CD4-positive, alpha-beta T cell treated with Interleukin-6 at 100 ng/mL for 8 hours (primary cell): ENCODE data around the gene ZFX.

ENCODE experiments used
- DNase-seq: peaks from one replicate; pipeline ENCODE4 v3.0.0-alpha.2; 2020; ENCODE audit warnings: mixed read lengths, low spot score

Gene ZFX

GRCh38 chrX:24241822-24242648, 92.5 kb downstream of the ZFX start:
- DNase-seq: peak; percentile 21

DNA sequence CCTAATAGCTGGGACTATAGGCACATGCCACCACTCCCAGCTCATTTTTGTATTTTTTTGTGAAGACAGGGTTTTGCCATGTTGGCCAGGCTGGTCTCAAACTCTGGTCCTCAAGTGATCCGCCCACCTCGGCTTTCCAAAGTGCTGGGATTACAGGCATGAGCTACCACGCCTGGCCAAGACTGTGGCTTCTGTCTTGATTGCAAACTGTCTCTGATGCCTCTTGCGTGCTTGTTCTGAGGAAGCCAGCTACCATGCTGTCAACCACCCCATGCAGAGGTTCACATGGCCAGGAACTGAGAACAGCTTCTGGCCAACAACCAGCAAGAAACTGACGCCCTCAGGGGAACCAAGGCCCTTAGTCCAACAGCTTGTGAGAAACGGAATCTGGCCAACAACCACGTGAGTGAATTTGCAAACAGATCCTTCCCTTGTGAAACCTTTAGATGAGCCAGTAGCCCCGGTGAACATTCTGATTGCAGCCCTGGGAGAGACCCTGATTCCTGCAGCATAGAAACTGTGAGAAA, 93.2 kb downstream of the ZFX start:
- DNase-seq: no peak

- DNase-seq: no peak
Measured at GRCh38 chrX:24243188-24243587, 93.7 kb downstream of the ZFX start.

GRCh38 chrX:24243692-24244091, 94.2 kb downstream of the ZFX start:
- no peak for DNase-seq

DNA sequence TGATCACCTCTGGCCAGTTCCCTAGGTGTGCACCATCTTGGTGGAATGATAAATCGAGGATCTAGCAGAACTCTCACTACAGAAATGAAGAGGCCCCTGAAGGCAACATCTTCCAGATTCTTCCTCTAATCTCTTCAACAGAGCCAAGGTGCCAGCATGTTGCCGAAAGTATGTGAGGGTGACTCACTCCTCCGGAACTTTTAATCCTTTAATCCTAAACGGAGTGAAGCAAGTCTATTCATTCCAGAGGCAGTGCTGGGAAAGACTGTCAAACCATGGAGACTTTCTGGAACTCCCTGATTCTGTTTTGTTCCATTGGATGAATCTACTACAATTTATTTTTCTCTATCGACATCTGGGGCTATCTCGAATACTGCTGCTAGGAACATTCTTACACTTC, 95.7 kb downstream of the ZFX start:
- no peak for DNase-seq

DNA sequence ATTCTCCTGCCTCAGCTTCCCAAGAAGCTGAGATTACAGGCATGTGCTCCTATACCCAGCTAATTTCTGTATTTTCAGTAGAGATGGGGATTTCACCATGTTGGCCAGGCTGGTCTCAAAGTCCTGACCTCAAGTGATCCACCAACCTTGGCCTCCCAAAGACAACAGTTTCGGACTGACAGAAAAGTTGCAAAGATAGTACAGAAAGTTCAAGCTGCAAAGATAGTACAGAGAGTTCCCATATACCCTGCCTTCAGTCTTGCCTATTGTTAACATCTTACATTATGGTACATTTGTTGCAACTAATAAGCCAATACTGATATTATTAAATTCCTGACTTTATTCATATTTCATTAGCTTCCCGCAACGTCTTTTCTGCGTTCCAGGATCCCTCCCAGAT, 98.5 kb downstream of the ZFX start:
- DNase-seq: no peak

DNA sequence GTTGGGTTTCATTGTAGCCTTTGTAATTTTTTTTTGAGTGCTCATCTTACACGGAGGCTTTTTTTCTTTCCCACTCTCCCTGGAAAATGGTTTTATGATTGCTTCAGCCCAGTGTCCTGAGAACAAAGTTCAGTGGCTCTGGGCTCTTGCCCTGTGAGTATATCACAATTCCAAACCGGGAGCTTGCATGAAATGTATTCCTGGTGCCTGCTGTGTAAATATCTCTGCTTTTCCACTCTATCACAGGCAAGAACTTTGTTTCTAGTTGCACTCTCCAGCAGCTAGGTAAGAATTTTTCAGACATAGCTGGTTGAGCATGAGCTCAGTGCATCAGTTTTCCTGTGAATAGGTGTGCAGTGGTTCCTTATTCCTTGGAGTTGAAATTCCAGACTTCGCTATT, 103.5 kb downstream of the ZFX start:
- no peak for DNase-seq

- DNase-seq: no peak
Measured at GRCh38 chrX:24253469-24253868, 103.9 kb downstream of the ZFX start.

DNA sequence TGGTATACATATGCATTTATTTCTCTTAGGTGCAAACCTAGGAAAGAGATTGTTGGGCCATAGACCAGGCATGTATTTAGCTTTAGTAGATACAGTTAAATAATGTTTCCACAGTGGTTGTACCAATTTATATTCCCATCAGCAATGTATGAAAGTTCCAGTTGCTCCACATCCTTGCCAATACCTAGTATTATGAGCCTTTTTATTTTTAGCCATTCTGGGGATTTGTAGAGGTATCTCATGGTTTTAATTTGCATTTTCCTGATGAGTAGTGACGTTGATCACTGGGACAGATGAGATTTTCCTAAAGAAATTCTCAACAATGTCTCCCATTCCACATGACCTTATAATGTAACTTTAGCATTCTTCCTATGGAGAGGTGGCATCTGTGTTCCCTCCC, 107.5 kb downstream of the ZFX start:
- no peak for DNase-seq

DNA sequence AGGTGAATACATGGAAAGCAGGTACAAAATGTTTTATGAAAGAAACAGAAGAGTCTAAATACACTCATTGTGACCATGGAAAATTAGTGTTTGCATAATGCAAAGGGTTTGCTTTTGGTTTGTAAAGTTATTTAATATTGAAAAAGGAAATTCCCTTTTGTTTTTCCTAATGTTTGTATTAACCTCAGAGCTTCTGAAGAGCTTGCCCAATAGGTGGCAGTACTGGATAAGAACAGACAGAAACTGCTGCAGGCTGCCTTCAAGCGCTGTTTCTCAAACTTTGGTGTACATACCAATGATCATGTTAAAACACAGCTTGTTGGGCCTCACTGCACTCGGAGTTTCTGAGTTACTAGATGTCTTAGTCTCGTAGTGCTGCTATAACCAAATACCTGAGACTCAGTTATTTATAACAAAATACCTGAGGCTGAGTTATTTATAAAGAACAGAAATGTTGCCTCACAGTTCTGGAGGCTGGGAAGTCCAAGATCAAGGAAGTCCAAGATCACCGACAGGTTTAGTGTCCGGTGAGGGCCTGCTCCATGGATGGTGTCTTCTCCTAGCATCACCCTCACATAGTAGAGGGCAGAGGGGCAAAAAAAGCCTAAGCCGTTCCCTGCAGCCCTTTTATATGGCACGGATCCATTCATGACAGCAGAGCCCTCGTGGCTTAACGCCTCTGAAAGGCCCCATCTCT, 110.2 kb downstream of the ZFX start:
- peak; percentile 23 for DNase-seq

DNA sequence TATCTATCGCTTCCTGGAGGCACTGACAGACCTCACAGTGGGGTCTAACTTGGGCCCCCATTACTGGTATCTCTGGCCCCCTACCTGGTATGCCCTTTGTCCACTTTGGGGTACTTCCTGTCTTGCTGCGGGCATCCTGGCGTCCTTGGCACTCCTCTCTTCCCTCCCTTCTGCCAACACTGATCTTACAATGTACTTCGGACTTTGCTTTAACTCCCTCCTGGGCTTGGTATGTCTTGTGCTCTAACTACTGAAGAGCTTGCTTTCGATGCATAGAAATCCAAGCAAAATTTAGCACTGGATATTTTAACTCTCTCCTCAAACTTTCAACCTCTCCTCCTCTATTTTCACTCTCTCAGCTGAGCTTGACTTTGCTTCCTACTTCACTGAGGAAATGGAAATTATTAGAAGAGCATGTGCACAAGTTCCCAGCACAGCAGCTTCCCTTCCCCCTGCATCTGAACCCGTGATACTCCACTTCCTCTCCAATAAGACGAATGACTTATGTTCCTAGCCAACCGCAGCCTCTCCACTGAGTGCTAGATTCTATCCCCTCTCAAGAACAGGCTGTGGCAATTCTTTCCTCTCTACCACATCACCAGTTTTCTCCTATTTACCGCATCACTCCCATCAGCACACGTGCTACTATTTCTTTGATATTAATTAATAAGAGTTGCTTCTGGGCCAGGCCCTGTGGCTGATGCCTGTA, 111.5 kb downstream of the ZFX start:
- DNase-seq: peak; percentile 9

DNA sequence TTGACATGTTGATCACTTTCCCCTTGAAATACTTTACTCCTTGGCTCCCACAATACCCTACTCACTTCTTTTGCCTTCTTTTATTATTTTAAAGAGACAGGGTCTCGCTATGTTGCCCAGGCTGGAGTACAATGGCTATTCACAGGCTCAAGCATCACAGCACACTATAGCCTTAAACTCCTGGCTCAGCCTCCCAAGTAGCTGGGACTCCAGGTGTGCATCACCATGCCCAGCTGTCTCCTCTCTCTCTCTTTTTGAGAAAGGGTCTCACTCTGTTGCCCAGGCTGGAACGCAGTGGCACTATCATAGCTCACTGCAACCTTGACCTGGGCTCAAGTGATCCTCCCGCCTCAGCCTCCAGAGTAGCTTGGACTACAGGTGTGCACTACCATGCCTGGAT, 112.8 kb downstream of the ZFX start:
- DNase-seq: no peak

DNA sequence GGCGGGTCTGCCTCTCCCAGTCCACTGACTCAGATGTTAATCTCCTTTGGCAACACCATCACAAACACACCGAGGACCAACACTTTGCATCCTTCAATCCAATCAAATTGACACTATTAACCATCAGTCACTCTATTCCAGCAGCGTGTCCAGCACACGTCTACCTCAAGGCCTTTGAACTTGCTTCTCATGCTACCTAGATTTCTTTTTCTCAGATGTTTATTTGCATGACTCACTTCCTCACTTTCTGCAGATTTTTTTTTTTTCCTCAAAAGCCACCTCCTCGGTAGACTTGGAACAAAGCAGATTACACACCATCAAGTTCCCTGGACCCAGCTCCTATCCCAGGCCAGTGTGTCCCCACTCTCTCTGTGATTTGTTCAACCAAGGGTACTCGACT, 114.9 kb downstream of the ZFX start:
- no peak for DNase-seq
